ENCODE data around the gene ZNF217. TPM values are rescaled to one million over a fixed set of nuclear protein-coding genes. Genes with fewer than 3 reads are reported as not detected.
A peak's percentile ranks its signal among the peaks of the same experiment; 100 is the strongest.
"Not testable (repeated sequence)": the region's sequence is repeated elsewhere in the genome, so short reads cannot be mapped to it uniquely, and the experiment has no call there.

ZNF217 gene
- total RNA-seq, 1 donor from 2014 or later, result 64.7 TPM

DNA sequence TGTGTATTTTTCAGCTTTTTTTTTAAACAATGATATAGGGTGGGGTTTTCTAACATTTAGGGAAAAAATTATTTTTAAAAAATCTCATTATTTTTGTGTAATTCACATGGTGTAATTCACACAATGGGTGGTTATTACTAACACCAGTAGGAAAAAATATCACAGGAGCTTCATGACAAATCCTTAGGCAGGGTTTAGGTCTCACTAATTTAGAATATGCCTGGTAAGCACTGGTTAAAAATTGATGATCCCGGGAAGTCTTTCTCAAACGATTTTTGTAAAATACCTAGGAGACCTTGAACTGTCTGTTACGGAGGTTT, 29.5 kb upstream of the ZNF217 start:
- H3K36me3 Mint-ChIP-seq (ENCODE audit: unreplicated experiment), result no peaks in the 10 kb centered on the region
- H3K4me1 Mint-ChIP-seq (ENCODE audit: low read depth, unreplicated experiment), result peaks cover 19% of the 10 kb centered on the region
- peak overlapping the region; percentile 85 for H3K27ac Mint-ChIP-seq (ENCODE audit: unreplicated experiment)
- no peaks in the 10 kb centered on the region for H3K27me3 Mint-ChIP-seq (ENCODE audit: unreplicated experiment)
- H3K9me3 Mint-ChIP-seq (ENCODE audit: unreplicated experiment), result no peaks in the 10 kb centered on the region
- DNase-seq, result no peak
- H3K4me3 Mint-ChIP-seq (ENCODE audit: unreplicated experiment), result peak overlapping the region; percentile 74
- TF ChIP-seq, protein P1, sequence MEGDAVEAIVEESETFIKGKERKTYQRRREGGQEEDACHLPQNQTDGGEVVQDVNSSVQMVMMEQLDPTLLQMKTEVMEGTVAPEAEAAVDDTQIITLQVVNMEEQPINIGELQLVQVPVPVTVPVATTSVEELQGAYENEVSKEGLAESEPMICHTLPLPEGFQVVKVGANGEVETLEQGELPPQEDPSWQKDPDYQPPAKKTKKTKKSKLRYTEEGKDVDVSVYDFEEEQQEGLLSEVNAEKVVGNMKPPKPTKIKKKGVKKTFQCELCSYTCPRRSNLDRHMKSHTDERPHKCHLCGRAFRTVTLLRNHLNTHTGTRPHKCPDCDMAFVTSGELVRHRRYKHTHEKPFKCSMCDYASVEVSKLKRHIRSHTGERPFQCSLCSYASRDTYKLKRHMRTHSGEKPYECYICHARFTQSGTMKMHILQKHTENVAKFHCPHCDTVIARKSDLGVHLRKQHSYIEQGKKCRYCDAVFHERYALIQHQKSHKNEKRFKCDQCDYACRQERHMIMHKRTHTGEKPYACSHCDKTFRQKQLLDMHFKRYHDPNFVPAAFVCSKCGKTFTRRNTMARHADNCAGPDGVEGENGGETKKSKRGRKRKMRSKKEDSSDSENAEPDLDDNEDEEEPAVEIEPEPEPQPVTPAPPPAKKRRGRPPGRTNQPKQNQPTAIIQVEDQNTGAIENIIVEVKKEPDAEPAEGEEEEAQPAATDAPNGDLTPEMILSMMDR (IDR thresholded peaks at IDR 0.05; ENCODE audit: partially characterized antibody, unreplicated experiment), result no peak

DNA sequence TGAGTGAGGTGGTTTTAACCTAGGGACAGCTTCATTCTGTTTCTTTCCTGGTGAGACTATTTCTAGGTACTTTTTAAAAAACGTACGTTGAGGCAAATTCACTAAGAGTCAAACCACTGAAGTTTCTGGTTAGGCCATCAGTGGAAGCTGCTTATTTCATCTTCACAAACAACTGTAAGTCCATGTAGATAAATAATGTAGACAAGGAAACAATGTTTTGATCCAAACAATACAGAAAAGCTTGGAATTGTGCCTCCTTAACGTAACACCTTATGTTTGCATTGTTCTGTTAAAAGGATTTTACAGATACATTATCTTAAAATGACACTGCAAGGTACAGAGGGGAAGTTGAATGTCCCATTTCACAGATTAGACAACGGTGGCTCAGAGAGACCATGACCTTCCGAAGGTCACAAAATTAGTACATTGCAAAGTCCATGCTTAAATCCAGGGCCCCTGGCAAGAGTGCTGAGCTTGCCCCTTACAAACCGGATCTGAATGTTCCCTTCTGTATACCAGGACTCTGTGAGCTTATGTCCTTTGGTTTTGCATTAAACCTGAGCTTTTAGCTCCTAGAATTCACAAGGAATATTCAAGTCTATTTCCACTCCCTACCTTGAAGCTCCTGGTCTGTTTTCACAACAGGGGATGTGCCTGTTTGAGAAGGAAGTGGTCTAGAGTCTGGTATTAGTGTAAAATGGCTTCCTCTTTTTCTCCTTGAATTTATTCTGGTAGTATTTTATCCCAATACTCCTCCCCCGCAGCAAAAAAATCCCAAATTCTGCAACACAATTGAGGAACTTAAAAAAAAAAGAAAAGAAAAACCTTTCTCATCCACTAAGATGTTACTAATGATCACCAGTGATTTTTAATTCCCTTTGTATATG, 28.9 kb upstream of the ZNF217 start:
- DNase-seq, result no peak
- no peaks in the 10 kb centered on the region for H3K27me3 Mint-ChIP-seq (ENCODE audit: unreplicated experiment)
- H3K36me3 Mint-ChIP-seq (ENCODE audit: unreplicated experiment), result no peaks in the 10 kb centered on the region
- TF ChIP-seq, protein P1 (IDR thresholded peaks at IDR 0.05; ENCODE audit: partially characterized antibody, unreplicated experiment), result no peak
- no peak overlapping the region for H3K27ac Mint-ChIP-seq (ENCODE audit: unreplicated experiment)
- H3K4me3 Mint-ChIP-seq (ENCODE audit: unreplicated experiment), result peak overlapping the region; percentile 74
- H3K4me1 Mint-ChIP-seq (ENCODE audit: low read depth, unreplicated experiment), result peaks cover 19% of the 10 kb centered on the region
- H3K9me3 Mint-ChIP-seq (ENCODE audit: unreplicated experiment), result no peaks in the 10 kb centered on the region

DNA sequence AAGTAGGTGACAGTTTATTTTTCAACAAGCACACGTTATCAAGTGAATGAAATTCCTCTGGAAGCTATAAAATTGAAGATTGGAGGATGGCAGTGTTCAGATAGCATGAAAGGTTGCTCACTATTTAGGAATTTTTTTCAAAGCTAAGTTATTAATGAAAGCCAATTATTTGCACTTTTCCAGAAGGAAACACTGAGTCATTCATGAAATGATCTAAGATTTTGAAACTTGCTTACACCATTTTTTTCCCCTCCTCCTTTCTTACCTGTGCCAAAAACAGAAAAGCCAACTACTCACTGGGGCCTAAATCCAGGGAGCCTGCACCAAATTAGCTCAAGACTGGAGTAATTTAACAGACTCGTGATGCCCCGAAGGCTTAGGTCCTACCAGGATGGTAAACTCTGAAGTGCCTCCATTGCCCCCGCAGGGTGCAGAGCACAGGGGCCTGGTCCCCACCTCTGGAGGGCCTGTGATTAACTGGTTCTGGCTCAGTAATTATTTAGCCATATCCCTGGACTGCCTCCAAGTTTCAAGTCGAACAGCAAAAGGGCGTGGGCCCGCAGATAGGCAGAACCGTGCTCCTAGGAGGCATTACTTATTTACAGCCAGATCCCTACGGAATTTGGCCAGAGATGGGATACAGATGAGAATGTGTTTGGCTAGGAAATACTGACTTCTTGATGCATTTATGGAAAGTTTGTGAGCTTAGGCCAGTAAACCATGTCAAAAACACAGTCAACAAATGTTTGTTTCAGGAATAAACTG, 28.0 kb upstream of the ZNF217 start:
- H3K27me3 Mint-ChIP-seq (ENCODE audit: unreplicated experiment), result no peaks in the 10 kb centered on the region
- no peaks in the 10 kb centered on the region for H3K9me3 Mint-ChIP-seq (ENCODE audit: unreplicated experiment)
- TF ChIP-seq, protein P1 (IDR thresholded peaks at IDR 0.05; ENCODE audit: partially characterized antibody, unreplicated experiment), result no peak
- no peak overlapping the region for H3K27ac Mint-ChIP-seq (ENCODE audit: unreplicated experiment)
- peaks cover 19% of the 10 kb centered on the region for H3K4me1 Mint-ChIP-seq (ENCODE audit: low read depth, unreplicated experiment)
- no peak for DNase-seq
- no peak overlapping the region for H3K4me3 Mint-ChIP-seq (ENCODE audit: unreplicated experiment)
- no peaks in the 10 kb centered on the region for H3K36me3 Mint-ChIP-seq (ENCODE audit: unreplicated experiment)

DNA sequence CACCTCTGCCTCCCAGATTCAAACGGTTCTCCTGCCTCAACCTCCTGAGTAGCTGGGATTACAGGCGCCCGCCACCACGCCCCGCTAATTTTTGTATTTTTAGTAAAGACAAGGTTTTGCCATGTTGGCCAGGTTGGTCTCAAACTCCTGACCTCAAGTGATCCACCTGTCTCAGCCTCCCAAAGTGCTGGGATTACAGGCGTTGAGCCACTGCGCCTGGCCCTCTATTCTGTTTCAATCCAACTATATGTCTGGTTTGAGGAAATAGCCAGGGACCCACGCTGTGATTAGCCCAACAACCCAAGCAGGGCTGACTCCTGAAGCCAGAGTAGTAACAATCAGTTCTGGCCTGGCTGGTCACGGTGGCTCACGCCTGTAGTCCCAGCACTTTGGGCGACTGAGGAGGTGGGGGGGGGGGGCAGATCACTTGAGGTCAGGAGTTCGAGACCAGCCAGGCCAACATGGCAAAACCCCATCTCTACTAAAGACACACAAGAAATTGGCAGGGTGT, 24.9 kb upstream of the ZNF217 start:
- peaks cover 14% of the 10 kb centered on the region for H3K4me1 Mint-ChIP-seq (ENCODE audit: low read depth, unreplicated experiment)
- H3K36me3 Mint-ChIP-seq (ENCODE audit: unreplicated experiment); H3K27ac Mint-ChIP-seq (ENCODE audit: unreplicated experiment); DNase-seq; H3K27me3 Mint-ChIP-seq (ENCODE audit: unreplicated experiment); H3K4me3 Mint-ChIP-seq (ENCODE audit: unreplicated experiment); H3K9me3 Mint-ChIP-seq (ENCODE audit: unreplicated experiment): not testable (repeated sequence)

DNA sequence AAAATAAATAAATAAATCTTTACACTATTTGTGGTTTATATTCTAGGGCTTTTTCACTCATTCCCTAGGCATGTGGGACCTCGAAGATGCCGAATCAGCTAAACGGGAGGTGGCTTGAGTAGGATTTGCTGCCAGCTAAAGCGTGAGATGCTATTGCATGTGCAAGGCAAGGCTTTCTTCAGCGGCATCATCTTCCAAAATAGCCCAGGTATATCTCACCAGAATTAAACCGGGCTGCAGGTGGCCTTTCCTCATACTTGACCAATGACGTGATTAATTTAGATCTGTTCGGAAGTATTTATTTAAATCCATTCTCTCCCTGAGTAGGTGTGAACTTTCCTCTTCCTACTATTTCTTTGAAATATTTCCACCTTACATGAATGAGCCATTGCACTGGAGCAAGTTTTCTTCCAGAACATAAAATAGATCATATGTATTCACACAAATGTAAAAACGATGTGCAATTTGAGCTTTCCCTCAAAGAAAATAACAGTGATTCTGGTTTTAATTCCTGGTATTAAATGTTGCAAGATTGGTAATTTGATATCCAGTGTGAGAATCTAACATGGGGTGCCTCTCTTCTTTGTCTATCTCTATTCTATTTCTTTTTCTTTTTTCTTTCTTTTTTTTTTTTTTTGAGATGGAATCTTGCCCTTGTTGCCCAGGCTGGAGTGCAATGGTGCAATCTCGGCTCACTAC, 24.3 kb upstream of the ZNF217 start:
- Mint-ChIP-seq H3K4me3 (ENCODE audit: unreplicated experiment) (no peak overlapping the region), H3K9me3 (ENCODE audit: unreplicated experiment) (no peaks in the 10 kb centered on the region), H3K4me1 (ENCODE audit: low read depth, unreplicated experiment) (peaks cover 9% of the 10 kb centered on the region), H3K27me3 (ENCODE audit: unreplicated experiment) (no peaks in the 10 kb centered on the region), H3K27ac (ENCODE audit: unreplicated experiment) (no peak overlapping the region), H3K36me3 (ENCODE audit: unreplicated experiment) (no peaks in the 10 kb centered on the region)
- no peak for DNase-seq
- TF ChIP-seq, protein P1 (IDR thresholded peaks at IDR 0.05; ENCODE audit: partially characterized antibody, unreplicated experiment), result no peak

DNA sequence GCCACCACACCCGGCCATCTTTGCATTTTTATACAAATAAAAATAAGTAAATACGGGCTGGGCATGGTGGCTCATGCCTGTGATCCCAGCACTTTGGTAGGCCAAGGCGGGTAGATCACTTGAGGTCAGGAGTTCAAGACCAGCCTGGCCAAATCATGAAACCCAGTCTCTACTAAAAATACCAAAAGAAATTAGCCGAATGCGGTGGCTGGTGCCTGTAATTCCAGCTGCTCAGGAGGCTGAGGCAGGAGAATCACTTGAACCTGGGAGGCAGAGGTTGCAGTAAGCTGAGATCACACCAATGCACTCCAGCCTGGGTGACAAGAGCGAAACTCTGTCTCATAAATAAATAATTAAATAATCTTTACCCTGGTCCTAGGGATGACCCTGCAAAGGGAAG, 22.9 kb upstream of the ZNF217 start:
- not testable (repeated sequence) for H3K27ac Mint-ChIP-seq (ENCODE audit: unreplicated experiment); H3K4me1 Mint-ChIP-seq (ENCODE audit: low read depth, unreplicated experiment)

More for the DNA sequence above, 22.9 kb upstream of the ZNF217 start:
- H3K27me3 Mint-ChIP-seq (ENCODE audit: unreplicated experiment); H3K4me3 Mint-ChIP-seq (ENCODE audit: unreplicated experiment); DNase-seq; H3K9me3 Mint-ChIP-seq (ENCODE audit: unreplicated experiment); H3K36me3 Mint-ChIP-seq (ENCODE audit: unreplicated experiment): not testable (repeated sequence)

All from glutamatergic neuron (in vitro differentiated cells).